ENCODE results near the gene CCR6. TPM values are rescaled to one million over a fixed set of nuclear protein-coding genes. Genes with fewer than 3 reads are reported as not detected.
A peak's percentile ranks its signal among the peaks of the same experiment; 100 is the strongest.
"Not testable (repeated sequence)": the region's sequence is repeated elsewhere in the genome, so short reads cannot be mapped to it uniquely, and the experiment has no call there.

CCR6 gene
- total RNA-seq, 1 experiment from 2014 or later = not detected

GRCh38 chr6:167182913-167183314 is 60.0 kb downstream of the CCR6 start:
- H3K36me3 ChIP-seq (ENCODE audit: control insufficient read depth, insufficient read depth, low read length); H3K27me3 ChIP-seq (ENCODE audit: control insufficient read depth, insufficient read depth, low read length); H3K4me3 ChIP-seq (ENCODE audit: low read depth in 2 of 2, low read length in 2 of 2); H3K4me1 ChIP-seq (ENCODE audit: control insufficient read depth, insufficient read depth, low read length); CTCF ChIA-PET; H3K27ac ChIP-seq (ENCODE audit: low read length); H3K9me3 ChIP-seq (ENCODE audit: control insufficient read depth, insufficient read depth, low read depth, low read length); DNase-seq (ENCODE audit: low read depth, low spot score); POLR2A ChIA-PET; in situ Hi-C loops (cut with HindIII; ENCODE audit: low pct_unique_long_range_greater_than_20kb, low sequenced_read_pairs); BruUV-seq (replicated peaks): not testable (repeated sequence)
- ATAC-seq = peak; percentile 92
- intact Hi-C loops (cut with micrococcal nuclease; ENCODE audit: unreplicated experiment) = loop anchor here (10.0 kb wide), 1 partner anchor 172 kb away; no protein-coding TSS in a partner anchor
- peak; percentile 70 for TF ChIP-seq CTCF (IDR thresholded peaks at IDR 0.05)

DNA sequence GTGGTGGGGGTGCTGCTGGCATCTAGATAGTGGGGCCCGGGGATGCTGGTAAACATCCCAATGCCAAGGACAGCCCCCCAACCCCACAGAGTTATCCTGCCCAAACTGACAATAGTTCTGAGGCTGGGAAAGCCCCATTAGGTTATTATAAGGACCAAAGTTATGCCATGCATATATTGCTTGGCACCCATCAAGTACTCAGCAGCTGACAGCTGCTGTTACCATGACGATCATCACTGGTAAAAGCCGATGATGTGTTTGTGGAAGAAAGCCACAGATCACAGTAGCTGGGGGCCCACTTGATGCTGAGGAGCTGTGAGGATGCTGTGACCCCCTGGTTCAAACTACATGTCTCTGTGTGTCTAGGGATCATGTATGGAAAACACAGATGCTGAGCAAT is 62.2 kb downstream of the CCR6 start:
- POLR2A ChIA-PET; H3K9me3 ChIP-seq (ENCODE audit: control insufficient read depth, insufficient read depth, low read depth, low read length); H3K4me3 ChIP-seq (ENCODE audit: low read depth in 2 of 2, low read length in 2 of 2); DNase-seq (ENCODE audit: low read depth, low spot score); ATAC-seq; H3K36me3 ChIP-seq (ENCODE audit: control insufficient read depth, insufficient read depth, low read length); H3K4me1 ChIP-seq (ENCODE audit: control insufficient read depth, insufficient read depth, low read length); CTCF ChIA-PET; H3K27me3 ChIP-seq (ENCODE audit: control insufficient read depth, insufficient read depth, low read length); BruUV-seq (replicated peaks); H3K27ac ChIP-seq (ENCODE audit: low read length); in situ Hi-C loops (cut with HindIII; ENCODE audit: low pct_unique_long_range_greater_than_20kb, low sequenced_read_pairs): not testable (repeated sequence)
- intact Hi-C loops (cut with micrococcal nuclease; ENCODE audit: unreplicated experiment) = loop anchor here (10.0 kb wide), 1 partner anchor 170 kb away; no protein-coding TSS in a partner anchor

GRCh38 chr6:167187275-167187674 is 64.4 kb downstream of the CCR6 start:
- POLR2A ChIA-PET; H3K4me1 ChIP-seq (ENCODE audit: control insufficient read depth, insufficient read depth, low read length); H3K27ac ChIP-seq (ENCODE audit: low read length); H3K27me3 ChIP-seq (ENCODE audit: control insufficient read depth, insufficient read depth, low read length); in situ Hi-C loops (cut with HindIII; ENCODE audit: low pct_unique_long_range_greater_than_20kb, low sequenced_read_pairs); DNase-seq (ENCODE audit: low read depth, low spot score); H3K36me3 ChIP-seq (ENCODE audit: control insufficient read depth, insufficient read depth, low read length); H3K9me3 ChIP-seq (ENCODE audit: control insufficient read depth, insufficient read depth, low read depth, low read length); CTCF ChIA-PET; BruUV-seq (replicated peaks); ATAC-seq; H3K4me3 ChIP-seq (ENCODE audit: low read depth in 2 of 2, low read length in 2 of 2): not testable (repeated sequence)
- intact Hi-C loops (cut with micrococcal nuclease; ENCODE audit: unreplicated experiment) = loop anchor here (10.0 kb wide), 1 partner anchor 168 kb away; no protein-coding TSS in a partner anchor

Other genes with a start within 250 kb of the CCR6 start
- gene RNASET2, start 166.5 kb upstream of the CCR6 start, total RNA-seq (2021; ENCODE audit: unreplicated experiment) = 9.7 TPM
- 35.4 TPM for gene CEP43, start 123.7 kb upstream of the CCR6 start, total RNA-seq (2021; ENCODE audit: unreplicated experiment)
- not detected for gene GPR31, start 34.9 kb downstream of the CCR6 start, total RNA-seq (2021; ENCODE audit: unreplicated experiment)
- not detected for gene UNC93A, start 168.2 kb downstream of the CCR6 start, total RNA-seq (2021; ENCODE audit: unreplicated experiment)
- gene TTLL2, start 202.0 kb downstream of the CCR6 start, total RNA-seq (2021; ENCODE audit: unreplicated experiment) = not detected